WTC11 (cell line): Measurements from ENCODE around the gene INTS2. TPM values are rescaled to one million over a fixed set of nuclear protein-coding genes. Genes with fewer than 3 reads are reported as not detected.

Experiments used
- ATAC-seq: fragments of 200-7000 bp; cut with Tn5 transposase; 2 replicates; pipeline ENCODE4 v1.10.0; 2021; ENCODE audit warnings: mild to moderate bottlenecking, moderate library complexity
- CTCF ChIA-PET: fragments of 300-600 bp; sonication (Branson Sonifier 250); formaldehyde crosslinking; loops from one replicate; lab custom pipeline; 2021; ENCODE audit warnings: antibody characterized with exemption; lab: Charles Lee
- POLR2A ChIA-PET: fragments of 350-600 bp; sonication (Branson Sonifier 250); formaldehyde crosslinking; loops from one replicate; lab custom pipeline; 2021; ENCODE audit warnings: antibody characterized with exemption; lab: Charles Lee
- DNase-seq: peaks from one replicate; pipeline ENCODE4 v3.0.0; 2021; ENCODE audit warnings: low spot score
- H3K27ac Mint-ChIP-seq: 2 replicates; pipeline ENCODE4 v1.8.0; 2021; ENCODE audit warnings: mixed read lengths
- H3K27me3 Mint-ChIP-seq: 2 replicates; pipeline ENCODE4 v1.8.0; 2021; ENCODE audit warnings: low read depth, mild to moderate bottlenecking, moderate library complexity, mixed read lengths
- H3K36me3 Mint-ChIP-seq: 2 replicates; pipeline ENCODE4 v1.8.0; 2021; ENCODE audit warnings: mixed read lengths
- H3K4me1 Mint-ChIP-seq: 2 replicates; pipeline ENCODE4 v1.8.0; 2022; ENCODE audit warnings: mixed read lengths
- H3K4me3 Mint-ChIP-seq: 2 replicates; pipeline ENCODE4 v1.8.0; 2021; ENCODE audit warnings: mild to moderate bottlenecking, moderate library complexity, mixed read lengths
- H3K9me3 Mint-ChIP-seq: 2 replicates; pipeline ENCODE4 v1.8.0; 2021; ENCODE audit warnings: mixed read lengths
- ATF1 ChIP-seq: sonication (generic); formaldehyde crosslinking; IDR thresholded peaks from 2 replicates; pipeline ENCODE4 v1.8.1; 2023; ENCODE audit warnings: mild to moderate bottlenecking, moderate library complexity, missing genetic modification reagents
- CREM ChIP-seq: sonication (generic); formaldehyde crosslinking; IDR thresholded peaks from 2 replicates; pipeline ENCODE4 v1.8.1; 2022; ENCODE audit warnings: mild to moderate bottlenecking, missing genetic modification reagents, moderate library complexity
- CTCF ChIP-seq: fragments of 200-600 bp; IDR thresholded peaks from 2 replicates; pipeline ENCODE4 v1.8.0; 2022; ENCODE audit warnings: antibody characterized with exemption
- EMX1 ChIP-seq: fragments of 250-450 bp; sonication (Bioruptor Pico); IDR thresholded peaks from 2 replicates; pipeline ENCODE4 v1.8.0; 2021; ENCODE audit warnings: mild to moderate bottlenecking
- GRHL2 ChIP-seq: fragments of 250-450 bp; sonication (Bioruptor Pico); IDR thresholded peaks from 2 replicates; pipeline ENCODE4 v1.8.0; 2022; ENCODE audit warnings: mild to moderate bottlenecking, moderate library complexity; ENCODE audit not compliant: insufficient replicate concordance, severe bottlenecking
- NR3C1 ChIP-seq: sonication (generic); formaldehyde crosslinking; conservative IDR thresholded peaks from 2 replicates; pipeline ENCODE4 v1.8.1; 2023; ENCODE audit warnings: low read depth, mild to moderate bottlenecking, missing genetic modification reagents
- PRDM15 ChIP-seq: sonication (generic); formaldehyde crosslinking; IDR thresholded peaks from 2 replicates; pipeline ENCODE4 v1.8.0; 2022; ENCODE audit warnings: missing genetic modification reagents
- PREB ChIP-seq: sonication (generic); formaldehyde crosslinking; IDR thresholded peaks from 2 replicates; pipeline ENCODE4 v1.8.1; 2022; ENCODE audit warnings: mild to moderate bottlenecking, missing genetic modification reagents, moderate library complexity, borderline replicate concordance
- TEAD1 ChIP-seq: sonication (generic); formaldehyde crosslinking; IDR thresholded peaks from 2 replicates; pipeline ENCODE4 v1.8.0; 2022; ENCODE audit warnings: mild to moderate bottlenecking, missing genetic modification reagents
- ZMAT4 ChIP-seq: fragments of 250-450 bp; sonication (Bioruptor Pico); IDR thresholded peaks from 2 replicates; pipeline ENCODE4 v1.9.0; 2021; ENCODE audit warnings: mild to moderate bottlenecking
- ZNF138 ChIP-seq: sonication (generic); formaldehyde crosslinking; conservative IDR thresholded peaks from 2 replicates; pipeline ENCODE4 v1.8.1; 2022; ENCODE audit warnings: mild to moderate bottlenecking, moderate library complexity, missing genetic modification reagents
- ZNF425 ChIP-seq: fragments of 250-450 bp; sonication (Bioruptor Pico); conservative IDR thresholded peaks from 2 replicates; pipeline ENCODE4 v1.9.0; 2021; ENCODE audit warnings: mild to moderate bottlenecking
- ZNF532 ChIP-seq: fragments of 250-450 bp; sonication (Bioruptor Pico); IDR thresholded peaks from 2 replicates; pipeline ENCODE4 v1.9.0; 2021; ENCODE audit warnings: mild to moderate bottlenecking, borderline replicate concordance
- total RNA-seq: library from RNA; stranded (reverse); gene quantifications from 3 replicates; pipeline ENCODE4 v1.2.3, GENCODE V29; 2021

The INTS2 gene
- total RNA-seq, 1 experiment from 2014 or later, result 24.9 TPM

GRCh38 chr17:61955619-61956018 is 27.8 kb upstream of the INTS2 start:
- Mint-ChIP-seq H3K4me1 (no peaks in the 10 kb centered on the region), H3K4me3 (no peak overlapping the region), H3K27ac (no peak overlapping the region), H3K36me3 (peaks cover 54% of the 10 kb centered on the region), H3K9me3 (no peaks in the 10 kb centered on the region), H3K27me3 (no peaks in the 10 kb centered on the region)
- POLR2A ChIA-PET, result no interaction called here
- TF ChIP-seq ZNF138 (CRISPR knock-in tag) (no peak), PRDM15 (CRISPR knock-in tag) (no peak), TEAD1 (no peak), CREM (CRISPR knock-in tag) (no peak), NR3C1 (CRISPR knock-in tag) (no peak), ZNF532 (CRISPR knock-in tag) (no peak), ZNF425 (CRISPR knock-in tag) (no peak), PREB (CRISPR knock-in tag) (no peak), ZMAT4 (CRISPR knock-in tag) (no peak), ATF1 (CRISPR knock-in tag) (no peak), EMX1 (no peak), GRHL2 (CRISPR knock-in tag) (no peak), CTCF (no peak)
- no peak for DNase-seq
- CTCF ChIA-PET, result interaction anchor here (0.8 kb wide), 1 partner anchor 154 kb away, joined by 4 read pairs; no protein-coding TSS in a partner anchor
- ATAC-seq, result no peak
